AG08395 (cell line): ENCODE results near the gene USP22.

Experiments used
- DNase-seq: peaks from one replicate; pipeline ENCODE4 v3.0.0; 2012; ENCODE audit warnings: mixed read lengths, low spot score

USP22 gene

GRCh38 chr17:21001111-21001812 lies 41.5 kb downstream of the USP22 start:
- DNase-seq: no peak

- DNase-seq: no peak
These were observed 42.8 kb downstream of the USP22 start for GRCh38 chr17:20999841-21000532.

GRCh38 chr17:20999044-20999573 lies 43.7 kb downstream of the USP22 start:
- no peak for DNase-seq

GRCh38 chr17:20998571-20999043 lies 44.2 kb downstream of the USP22 start:
- DNase-seq: no peak

DNA sequence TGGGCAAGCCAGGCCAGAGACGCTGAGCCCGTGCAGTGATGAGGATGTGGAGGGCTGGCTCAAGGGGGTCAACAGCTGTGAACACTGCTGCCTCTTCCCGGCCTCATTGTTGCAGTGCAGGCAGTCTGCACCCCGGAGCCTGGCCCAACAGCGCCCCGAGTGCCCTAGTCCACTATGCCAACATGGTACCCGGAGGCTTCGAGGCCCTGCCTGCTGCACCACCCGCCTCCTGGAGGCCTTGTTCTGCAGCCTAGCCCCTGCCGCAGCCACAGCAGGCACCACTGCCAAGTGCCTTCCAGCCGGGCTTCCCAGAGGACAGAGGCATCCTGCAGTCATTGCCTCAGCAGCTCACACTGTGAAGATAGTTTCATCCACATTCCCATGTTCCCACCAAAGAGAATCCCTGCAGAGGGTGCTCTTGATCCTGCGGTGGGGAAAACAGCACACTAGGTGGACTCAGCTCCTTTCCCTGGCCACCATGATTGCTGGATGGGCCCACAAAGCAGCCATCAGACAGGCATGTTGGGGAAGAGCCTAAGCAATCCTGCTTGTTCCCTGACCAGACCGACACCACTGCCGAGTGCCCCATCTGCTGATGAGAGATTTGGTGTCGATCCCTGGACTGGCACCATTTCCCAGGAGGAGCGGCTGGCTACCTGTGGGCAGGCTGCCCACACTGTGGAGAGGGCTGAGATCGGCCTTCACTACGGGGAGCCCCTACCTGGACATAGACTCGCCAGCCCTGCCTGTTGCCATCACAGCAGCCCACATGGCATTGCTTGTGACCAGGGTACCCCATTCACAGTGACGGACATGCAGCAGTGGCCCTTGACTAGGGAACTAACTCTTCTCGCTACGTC lies 44.9 kb downstream of the USP22 start:
- DNase-seq: no peak

GRCh38 chr17:20996724-20997615 lies 45.8 kb downstream of the USP22 start:
- DNase-seq: no peak

DNA sequence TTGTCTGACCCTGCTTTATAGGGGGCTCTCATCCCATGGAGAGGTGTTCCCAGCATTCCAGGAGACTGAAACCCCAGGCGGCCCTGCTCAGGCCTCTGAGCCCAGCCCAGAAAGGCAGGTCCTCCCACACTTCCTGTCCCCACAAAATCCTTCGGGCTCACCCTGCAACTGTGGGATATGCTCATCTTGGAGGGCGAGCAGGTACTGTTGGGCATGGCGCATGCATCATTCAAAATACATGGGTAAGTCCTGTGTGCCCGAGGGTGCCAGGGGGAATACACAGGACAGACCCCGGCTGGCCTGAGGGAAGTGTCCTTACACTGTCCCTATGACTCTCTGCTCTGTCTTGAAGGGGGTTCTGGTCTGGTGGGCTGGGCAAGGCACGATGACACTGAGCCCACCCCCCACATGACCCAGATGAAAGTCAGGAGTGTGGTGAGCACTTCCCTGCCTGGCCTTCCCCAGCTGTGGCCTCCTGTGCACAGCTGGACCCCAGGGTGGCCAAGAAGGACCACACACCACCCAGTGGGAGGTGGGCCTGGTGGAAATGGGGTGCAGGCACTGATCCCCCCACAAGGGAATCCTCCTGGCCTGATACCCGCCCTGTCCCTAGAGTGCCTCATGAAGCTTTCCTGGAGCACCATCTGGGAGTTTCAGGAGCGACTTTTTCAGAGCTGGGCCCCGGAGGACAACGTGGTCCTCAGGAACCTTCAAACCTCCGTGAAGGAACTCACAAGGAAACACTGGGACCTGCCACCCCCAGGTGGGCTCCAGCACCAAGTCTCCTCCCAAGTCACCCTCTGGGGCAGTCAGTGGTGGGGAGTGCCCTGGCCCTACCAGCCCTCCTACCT lies 46.7 kb downstream of the USP22 start:
- DNase-seq: no peak

DNA sequence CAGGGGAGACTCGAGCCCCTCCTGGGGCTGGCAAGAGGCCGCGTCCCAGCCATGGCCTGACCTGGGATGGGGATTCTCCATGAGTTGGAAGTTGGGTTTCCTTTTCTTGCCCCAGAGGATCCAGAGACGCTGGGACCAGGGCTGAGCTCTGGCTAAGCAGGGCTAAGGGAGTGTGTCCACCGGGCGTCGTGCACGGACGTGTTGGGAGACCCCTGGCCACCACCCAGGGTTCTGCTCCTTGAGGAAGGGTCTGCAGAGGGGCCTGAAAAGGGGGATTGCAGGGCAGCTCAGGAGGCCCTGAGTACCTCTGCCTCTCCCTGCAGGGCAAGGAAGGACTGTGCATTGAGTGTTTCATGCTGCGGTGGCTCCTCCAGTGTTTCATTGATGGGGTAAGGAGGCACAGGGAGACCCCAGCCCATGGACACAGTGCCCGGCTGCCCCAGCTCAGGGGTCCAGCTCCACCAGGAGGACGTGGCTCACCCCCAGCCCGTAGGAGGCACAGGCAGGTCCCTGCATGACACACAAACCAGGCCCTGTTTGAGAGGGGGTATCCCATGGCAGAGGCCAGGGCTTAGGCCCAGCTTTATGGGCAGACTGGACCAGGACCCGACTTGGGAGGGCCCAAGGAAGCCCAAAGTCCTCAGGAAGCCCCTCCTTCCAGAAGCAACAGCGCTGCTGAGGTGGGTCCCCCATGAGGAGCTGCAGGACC lies 47.5 kb downstream of the USP22 start:
- DNase-seq: no peak

DNA sequence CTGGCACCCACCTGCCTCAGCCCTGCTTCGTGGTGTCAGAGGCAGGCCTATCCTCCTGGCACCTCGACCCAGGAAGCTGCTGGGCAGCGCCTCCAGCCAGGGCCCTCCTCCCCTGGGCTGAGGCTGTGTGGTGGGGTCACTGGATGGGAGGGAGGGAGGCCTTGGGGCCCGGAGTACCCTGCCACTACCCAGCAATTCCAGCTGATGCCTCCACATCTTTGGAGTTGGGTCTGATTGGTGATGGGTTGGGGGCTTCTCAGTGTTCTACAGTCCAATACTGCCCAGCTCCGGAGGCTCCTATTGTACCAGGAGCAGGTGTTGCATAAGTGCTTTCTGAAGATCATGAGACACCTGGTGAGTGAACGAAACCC lies 48.0 kb downstream of the USP22 start:
- DNase-seq: no peak

- no peak for DNase-seq
These were observed 48.7 kb downstream of the USP22 start for GRCh38 chr17:20993863-20994778.

DNA sequence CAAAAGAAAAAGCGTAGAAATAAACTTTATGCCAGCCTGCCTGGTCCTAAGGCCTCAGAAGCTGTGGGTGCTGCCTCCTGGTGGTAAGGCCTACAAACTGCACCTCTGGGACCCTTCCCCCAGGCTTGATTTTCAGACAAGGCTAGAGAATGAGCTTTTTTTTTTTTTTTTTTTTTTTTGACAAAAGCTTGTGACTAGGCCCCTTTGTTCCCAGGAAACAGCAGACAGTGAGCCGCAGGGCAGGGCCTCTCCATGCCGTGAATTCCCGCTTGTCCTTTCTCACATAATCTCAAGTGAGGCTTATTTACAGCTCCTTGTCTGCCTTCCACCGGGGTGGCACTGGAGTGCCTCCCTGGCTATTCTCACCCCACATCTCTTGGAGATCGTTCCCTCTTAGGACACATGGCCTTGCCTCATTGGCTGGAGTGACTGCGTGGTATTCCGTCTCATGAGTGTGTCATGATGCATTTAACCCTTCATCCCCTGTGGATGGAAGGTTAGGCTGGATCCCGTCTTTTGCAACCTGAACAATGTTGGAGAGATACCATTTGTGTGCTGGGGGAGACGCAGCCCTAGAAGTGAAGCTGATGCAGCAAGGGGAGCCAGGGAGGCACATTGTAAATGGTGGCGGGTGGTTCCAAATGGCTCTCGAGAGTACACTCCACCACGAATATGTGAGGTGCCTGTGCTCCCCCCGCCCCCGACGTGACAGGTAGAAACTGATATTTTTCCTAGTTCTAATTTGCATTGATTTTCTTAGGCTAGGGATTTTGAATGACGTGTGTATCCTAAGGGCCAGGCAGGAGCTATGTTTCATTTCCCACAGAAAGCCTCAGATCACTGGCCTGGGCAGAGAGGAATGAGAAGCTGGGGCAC lies 49.6 kb downstream of the USP22 start:
- peak; percentile 91 for DNase-seq

DNA sequence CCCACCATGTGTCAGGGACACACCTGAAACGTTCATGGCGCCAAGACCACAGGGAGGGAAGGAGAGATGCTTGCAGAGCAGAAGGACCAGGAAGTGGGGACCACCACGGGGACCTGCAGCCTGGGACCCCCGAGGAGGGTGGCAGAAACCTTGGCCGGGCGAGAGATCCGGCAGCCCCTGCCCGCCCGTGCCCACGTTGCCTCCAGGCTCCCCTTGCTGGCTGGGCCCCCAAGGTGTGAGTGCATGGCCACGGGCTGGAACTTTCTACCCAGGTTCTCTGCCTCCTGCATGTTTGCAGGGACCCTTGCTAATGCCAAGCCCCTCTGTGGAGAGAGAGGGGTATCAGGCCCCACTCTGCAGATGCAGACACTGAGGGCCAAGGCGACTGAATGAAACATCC lies 50.4 kb downstream of the USP22 start:
- no peak for DNase-seq

DNA sequence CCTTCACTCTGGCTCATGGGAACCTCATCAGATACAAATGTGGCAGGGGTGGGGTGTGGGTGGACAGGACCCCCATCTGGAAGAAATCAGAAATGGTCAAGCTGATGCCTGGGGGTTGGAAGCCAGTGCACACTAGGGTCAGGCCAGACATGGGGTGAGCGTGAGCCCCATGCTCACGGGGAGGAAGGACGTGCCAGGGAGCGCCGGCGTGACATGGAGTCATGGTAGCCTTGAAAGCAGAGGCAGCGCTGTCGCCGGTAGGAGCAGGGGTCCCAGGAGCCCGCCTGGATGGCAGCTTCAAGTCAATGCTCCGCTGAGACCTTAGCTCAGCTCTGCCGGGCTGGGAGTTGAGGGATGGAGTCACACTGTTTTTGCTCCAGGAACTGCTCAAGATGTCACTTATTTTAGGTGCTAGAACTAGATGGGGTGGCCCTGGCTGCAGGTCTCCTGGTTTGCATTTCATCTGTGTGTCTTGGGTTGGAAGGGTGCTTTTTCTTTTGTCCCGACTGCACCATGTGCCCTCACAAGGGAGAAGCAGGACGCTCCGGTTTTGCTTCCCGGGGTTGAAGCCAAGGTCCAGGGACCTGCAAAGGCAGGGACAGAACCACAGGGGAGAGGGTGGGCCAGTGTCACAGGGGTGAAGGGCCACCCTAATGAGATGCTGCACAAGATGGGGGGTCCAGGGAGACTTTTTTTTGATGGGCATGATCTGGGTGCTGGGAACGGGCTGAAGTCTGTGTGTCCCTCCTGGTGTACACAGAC lies 51.4 kb downstream of the USP22 start:
- no peak for DNase-seq

GRCh38 chr17:20989991-20990855 lies 52.6 kb downstream of the USP22 start:
- no peak for DNase-seq

- no peak for DNase-seq
These were observed 53.3 kb downstream of the USP22 start for GRCh38 chr17:20989481-20989880.

DNA sequence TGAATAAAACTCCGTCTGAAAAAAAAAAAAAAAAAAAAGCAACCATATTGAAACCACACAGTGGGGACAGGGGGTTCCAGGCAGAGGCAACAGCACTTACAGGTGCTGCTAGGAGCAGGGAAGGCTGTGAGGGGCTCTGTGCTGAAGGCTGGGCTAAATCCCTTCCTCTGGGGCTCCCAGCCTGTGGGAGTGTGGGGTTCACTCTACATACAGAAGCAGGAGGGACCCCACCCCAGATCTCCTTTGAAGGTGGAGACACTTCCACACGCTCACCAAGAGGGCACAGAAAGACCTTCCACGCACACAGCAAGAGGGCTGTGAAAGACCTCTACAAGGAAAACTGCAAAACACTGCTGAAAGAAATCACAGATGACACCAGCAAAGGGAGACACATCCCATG lies 53.9 kb downstream of the USP22 start:
- no peak for DNase-seq
